SK-N-SH treated with all-trans-retinoic acid at 6 μM for 48 hours (cell line): ENCODE measurements around the gene MMP2.

Experiments
- ATAC-seq: fragments of 200-7000 bp; cut with Tn5 transposase; 3 replicates; pipeline ENCODE4 v1.9.1; 2020; ENCODE audit warnings: mild to moderate bottlenecking, moderate library complexity
- ARNTL ChIP-seq: fragments of 450-650 bp; formaldehyde crosslinking; IDR thresholded peaks from 2 replicates; pipeline ENCODE4 v1.5.0; 2020; ENCODE audit warnings: low read depth, mild to moderate bottlenecking, moderate library complexity, borderline replicate concordance
- BACH2 ChIP-seq: fragments of 250-450 bp; sonication (Bioruptor Pico); IDR thresholded peaks from 2 replicates; pipeline ENCODE4 v1.9.0; 2021; ENCODE audit warnings: mild to moderate bottlenecking, borderline replicate concordance
- CREB5 ChIP-seq: fragments of 250-450 bp; sonication (Bioruptor Pico); IDR thresholded peaks from 2 replicates; pipeline ENCODE4 v1.5.1; 2020; ENCODE audit warnings: low read depth, mild to moderate bottlenecking, moderate library complexity
- CSDC2 ChIP-seq: fragments of 250-450 bp; sonication (Bioruptor Pico); IDR thresholded peaks from 2 replicates; pipeline ENCODE4 v1.5.0; 2020; ENCODE audit warnings: mild to moderate bottlenecking, moderate library complexity
- ESRRG ChIP-seq: fragments of 250-450 bp; sonication (Bioruptor Pico); IDR thresholded peaks from 2 replicates; pipeline ENCODE4 v1.6.1; 2021; ENCODE audit warnings: mild to moderate bottlenecking
- GLIS3 ChIP-seq: fragments of 250-450 bp; sonication (Bioruptor Pico); IDR thresholded peaks from 2 replicates; pipeline ENCODE4 v1.5.0; 2020; ENCODE audit warnings: mild to moderate bottlenecking, moderate library complexity
- ISL1 ChIP-seq: fragments of 250-450 bp; sonication (Bioruptor Pico); IDR thresholded peaks from 2 replicates; pipeline ENCODE4 v2.1.2; 2022; ENCODE audit warnings: mild to moderate bottlenecking, moderate library complexity
- OSR1 ChIP-seq: fragments of 250-450 bp; sonication (Bioruptor Pico); IDR thresholded peaks from 2 replicates; pipeline ENCODE4 v1.8.0; 2022; ENCODE audit warnings: moderate library complexity, mild to moderate bottlenecking, inconsistent platforms
- PATZ1 ChIP-seq: fragments of 250-450 bp; sonication (Bioruptor Pico); IDR thresholded peaks from 2 replicates; pipeline ENCODE4 v1.8.0; 2020; ENCODE audit warnings: mild to moderate bottlenecking, moderate library complexity, borderline replicate concordance
- POU6F1 ChIP-seq: fragments of 250-450 bp; sonication (Bioruptor Pico); IDR thresholded peaks from 2 replicates; pipeline ENCODE4 v1.8.0; 2021; ENCODE audit warnings: low read depth, mild to moderate bottlenecking, moderate library complexity, borderline replicate concordance
- PPARA ChIP-seq: fragments of 250-450 bp; sonication (Bioruptor Pico); IDR thresholded peaks from 2 replicates; pipeline ENCODE4 v1.5.0; 2020; ENCODE audit warnings: mild to moderate bottlenecking, borderline replicate concordance
- RARB ChIP-seq: fragments of 250-450 bp; sonication (Bioruptor Pico); IDR thresholded peaks from 2 replicates; pipeline ENCODE4 v1.8.0; 2021; ENCODE audit warnings: mild to moderate bottlenecking, moderate library complexity
- SNAI2 ChIP-seq: fragments of 250-450 bp; sonication (Bioruptor Pico); IDR thresholded peaks from 2 replicates; pipeline ENCODE4 v1.5.0; 2020; ENCODE audit warnings: mild to moderate bottlenecking, moderate library complexity
- TCF4 ChIP-seq: fragments of 250-450 bp; sonication (Bioruptor Pico); IDR thresholded peaks from 2 replicates; pipeline ENCODE4 v1.8.0; 2021; ENCODE audit warnings: mild to moderate bottlenecking, moderate library complexity, borderline replicate concordance
- TOX ChIP-seq: fragments of 250-450 bp; sonication (Bioruptor Pico); IDR thresholded peaks from 2 replicates; pipeline ENCODE4 v1.8.0; 2021; ENCODE audit warnings: mild to moderate bottlenecking, moderate library complexity, borderline replicate concordance
- ZC3H10 ChIP-seq: fragments of 250-450 bp; sonication (Bioruptor Pico); IDR thresholded peaks from 2 replicates; pipeline ENCODE4 v1.5.1; 2021; ENCODE audit warnings: mild to moderate bottlenecking, moderate library complexity
- ZFP30 ChIP-seq: fragments of 450-650 bp; formaldehyde crosslinking; IDR thresholded peaks from 2 replicates; pipeline ENCODE4 v1.5.0; 2022; ENCODE audit warnings: mild to moderate bottlenecking, moderate library complexity
- ZNF565 ChIP-seq: fragments of 450-650 bp; formaldehyde crosslinking; conservative IDR thresholded peaks from 2 replicates; pipeline ENCODE4 v1.5.0; 2020; ENCODE audit warnings: low read depth, mild to moderate bottlenecking, moderate library complexity
- ZNF70 ChIP-seq: fragments of 450-650 bp; formaldehyde crosslinking; IDR thresholded peaks from 2 replicates; pipeline ENCODE4 v1.5.0; 2020; ENCODE audit warnings: mild to moderate bottlenecking, moderate library complexity
- ZNF8 ChIP-seq: fragments of 450-650 bp; formaldehyde crosslinking; IDR thresholded peaks from 2 replicates; pipeline ENCODE4 v1.5.0; 2020; ENCODE audit warnings: mild to moderate bottlenecking, moderate library complexity
- TF ChIP-seq, protein P1 (sequence below): fragments of 250-450 bp; sonication (Bioruptor Pico); IDR thresholded peaks from 2 replicates; pipeline ENCODE4 v1.5.0; 2020; ENCODE audit warnings: mild to moderate bottlenecking, moderate library complexity
- TF ChIP-seq, protein P2 (sequence below): fragments of 250-450 bp; sonication (Bioruptor Pico); IDR thresholded peaks from 2 replicates; pipeline ENCODE4 v1.5.1; 2021; ENCODE audit warnings: mild to moderate bottlenecking, moderate library complexity

The MMP2 gene

DNA sequence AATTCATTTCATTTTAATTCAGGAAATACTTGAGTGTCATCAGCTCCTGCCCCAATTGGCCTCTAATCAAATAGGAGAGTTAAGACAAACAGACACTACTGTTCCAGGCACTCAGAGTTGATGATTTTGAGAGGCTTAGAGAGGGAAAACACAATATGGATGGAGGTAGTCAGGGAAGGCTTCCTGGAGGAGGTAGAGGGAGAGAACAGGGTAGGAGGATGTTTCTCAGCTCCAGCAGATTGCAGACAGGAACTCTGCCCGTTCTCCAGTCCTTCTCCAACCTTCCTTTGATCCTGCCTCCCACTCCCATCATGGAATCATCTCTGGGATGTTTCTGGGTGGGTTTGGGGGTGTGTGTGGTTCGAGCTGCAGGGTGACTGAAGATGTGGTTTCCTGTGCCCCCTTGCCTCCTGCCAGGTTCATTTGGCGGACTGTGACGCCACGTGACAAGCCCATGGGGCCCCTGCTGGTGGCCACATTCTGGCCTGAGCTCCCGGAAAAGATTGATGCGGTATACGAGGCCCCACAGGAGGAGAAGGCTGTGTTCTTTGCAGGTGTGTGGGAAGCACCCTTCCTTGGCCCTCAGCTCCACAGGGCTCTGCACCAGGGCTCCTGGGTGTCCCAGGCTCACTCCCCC is 17.6 kb downstream of the MMP2 start:
- no peak for ATAC-seq
- TF ChIP-seq OSR1 (no peak), SNAI2 (CRISPR knock-in tag) (no peak), CSDC2 (CRISPR knock-in tag) (no peak), ESRRG (CRISPR knock-in tag) (no peak)

GRCh38 chr16:55497558-55497957 is 18.6 kb downstream of the MMP2 start:
- no peak for TF ChIP-seq TOX (CRISPR knock-in tag)
- no peak for TF ChIP-seq ZFP30 (CRISPR knock-in tag)
- no peak for ATAC-seq

GRCh38 chr16:55498101-55498500 is 19.1 kb downstream of the MMP2 start:
- TF ChIP-seq ZNF565 (CRISPR knock-in tag) (no peak), ARNTL (CRISPR knock-in tag) (no peak), GLIS3 (CRISPR knock-in tag) (no peak), BACH2 (no peak), ESRRG (CRISPR knock-in tag) (no peak), RARB (CRISPR knock-in tag) (no peak), SNAI2 (CRISPR knock-in tag) (no peak), OSR1 (no peak), ZC3H10 (CRISPR knock-in tag) (no peak), CREB5 (CRISPR knock-in tag) (no peak), POU6F1 (CRISPR knock-in tag) (no peak), ZFP30 (CRISPR knock-in tag) (no peak), ZNF70 (CRISPR knock-in tag) (no peak), CSDC2 (CRISPR knock-in tag) (no peak), PATZ1 (no peak), TCF4 (CRISPR knock-in tag) (no peak), PPARA (CRISPR knock-in tag) (no peak)
- TF ChIP-seq, protein P1, sequence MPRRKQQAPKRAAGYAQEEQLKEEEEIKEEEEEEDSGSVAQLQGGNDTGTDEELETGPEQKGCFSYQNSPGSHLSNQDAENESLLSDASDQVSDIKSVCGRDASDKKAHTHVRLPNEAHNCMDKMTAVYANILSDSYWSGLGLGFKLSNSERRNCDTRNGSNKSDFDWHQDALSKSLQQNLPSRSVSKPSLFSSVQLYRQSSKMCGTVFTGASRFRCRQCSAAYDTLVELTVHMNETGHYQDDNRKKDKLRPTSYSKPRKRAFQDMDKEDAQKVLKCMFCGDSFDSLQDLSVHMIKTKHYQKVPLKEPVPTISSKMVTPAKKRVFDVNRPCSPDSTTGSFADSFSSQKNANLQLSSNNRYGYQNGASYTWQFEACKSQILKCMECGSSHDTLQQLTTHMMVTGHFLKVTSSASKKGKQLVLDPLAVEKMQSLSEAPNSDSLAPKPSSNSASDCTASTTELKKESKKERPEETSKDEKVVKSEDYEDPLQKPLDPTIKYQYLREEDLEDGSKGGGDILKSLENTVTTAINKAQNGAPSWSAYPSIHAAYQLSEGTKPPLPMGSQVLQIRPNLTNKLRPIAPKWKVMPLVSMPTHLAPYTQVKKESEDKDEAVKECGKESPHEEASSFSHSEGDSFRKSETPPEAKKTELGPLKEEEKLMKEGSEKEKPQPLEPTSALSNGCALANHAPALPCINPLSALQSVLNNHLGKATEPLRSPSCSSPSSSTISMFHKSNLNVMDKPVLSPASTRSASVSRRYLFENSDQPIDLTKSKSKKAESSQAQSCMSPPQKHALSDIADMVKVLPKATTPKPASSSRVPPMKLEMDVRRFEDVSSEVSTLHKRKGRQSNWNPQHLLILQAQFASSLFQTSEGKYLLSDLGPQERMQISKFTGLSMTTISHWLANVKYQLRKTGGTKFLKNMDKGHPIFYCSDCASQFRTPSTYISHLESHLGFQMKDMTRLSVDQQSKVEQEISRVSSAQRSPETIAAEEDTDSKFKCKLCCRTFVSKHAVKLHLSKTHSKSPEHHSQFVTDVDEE (CRISPR knock-in tag) = no peak
- TF ChIP-seq, protein P2, sequence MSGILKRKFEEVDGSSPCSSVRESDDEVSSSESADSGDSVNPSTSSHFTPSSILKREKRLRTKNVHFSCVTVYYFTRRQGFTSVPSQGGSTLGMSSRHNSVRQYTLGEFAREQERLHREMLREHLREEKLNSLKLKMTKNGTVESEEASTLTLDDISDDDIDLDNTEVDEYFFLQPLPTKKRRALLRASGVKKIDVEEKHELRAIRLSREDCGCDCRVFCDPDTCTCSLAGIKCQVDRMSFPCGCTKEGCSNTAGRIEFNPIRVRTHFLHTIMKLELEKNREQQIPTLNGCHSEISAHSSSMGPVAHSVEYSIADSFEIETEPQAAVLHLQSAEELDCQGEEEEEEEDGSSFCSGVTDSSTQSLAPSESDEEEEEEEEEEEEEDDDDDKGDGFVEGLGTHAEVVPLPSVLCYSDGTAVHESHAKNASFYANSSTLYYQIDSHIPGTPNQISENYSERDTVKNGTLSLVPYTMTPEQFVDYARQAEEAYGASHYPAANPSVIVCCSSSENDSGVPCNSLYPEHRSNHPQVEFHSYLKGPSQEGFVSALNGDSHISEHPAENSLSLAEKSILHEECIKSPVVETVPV (CRISPR knock-in tag) = no peak
- ATAC-seq = no peak

DNA sequence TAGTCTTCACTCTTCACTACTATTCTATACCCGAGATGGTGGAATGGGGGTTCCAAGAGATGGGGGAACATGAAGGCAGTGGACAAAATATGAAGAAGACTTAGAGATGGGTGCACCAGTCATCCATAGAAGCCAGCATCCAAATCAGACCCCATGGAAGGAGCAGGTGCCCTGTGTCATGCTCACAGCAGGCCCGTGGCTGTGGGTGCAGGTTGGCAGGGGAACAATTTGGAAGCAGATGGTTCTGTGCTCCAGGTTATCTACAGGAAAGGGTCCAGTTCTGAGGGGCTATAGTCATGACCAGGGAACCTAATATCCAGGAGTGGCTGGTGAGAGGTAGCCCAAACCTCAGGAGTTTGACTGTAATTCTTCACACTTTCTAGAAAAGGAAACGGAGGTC is 20.3 kb downstream of the MMP2 start:
- ATAC-seq = no peak
- no peak for TF ChIP-seq TCF4 (CRISPR knock-in tag)
- TF ChIP-seq ZNF70 (CRISPR knock-in tag) = no peak
- TF ChIP-seq ISL1 (CRISPR knock-in tag) = no peak
- no peak for TF ChIP-seq CSDC2 (CRISPR knock-in tag)
- TF ChIP-seq ZNF565 (CRISPR knock-in tag) = no peak
- TF ChIP-seq ZNF8 = no peak
- no peak for TF ChIP-seq PATZ1
- TF ChIP-seq, protein P2 (CRISPR knock-in tag) = no peak
- TF ChIP-seq ESRRG (CRISPR knock-in tag) = no peak
- no peak for TF ChIP-seq ZFP30 (CRISPR knock-in tag)
